HG02642 (cell line): ENCODE results near the gene TNKS1BP1.
"Not testable (repeated sequence)": the region's sequence is repeated elsewhere in the genome, so short reads cannot be mapped to it uniquely, and the experiment has no call there.

Source experiments
- ATAC-seq: cut with Tn5 transposase; IDR thresholded peaks from one replicate; pipeline ENCODE4 v1.9.1; 2021; ENCODE audit warnings: mild to moderate bottlenecking; ENCODE audit not compliant: unreplicated experiment, poor library complexity

Gene TNKS1BP1, protein sequence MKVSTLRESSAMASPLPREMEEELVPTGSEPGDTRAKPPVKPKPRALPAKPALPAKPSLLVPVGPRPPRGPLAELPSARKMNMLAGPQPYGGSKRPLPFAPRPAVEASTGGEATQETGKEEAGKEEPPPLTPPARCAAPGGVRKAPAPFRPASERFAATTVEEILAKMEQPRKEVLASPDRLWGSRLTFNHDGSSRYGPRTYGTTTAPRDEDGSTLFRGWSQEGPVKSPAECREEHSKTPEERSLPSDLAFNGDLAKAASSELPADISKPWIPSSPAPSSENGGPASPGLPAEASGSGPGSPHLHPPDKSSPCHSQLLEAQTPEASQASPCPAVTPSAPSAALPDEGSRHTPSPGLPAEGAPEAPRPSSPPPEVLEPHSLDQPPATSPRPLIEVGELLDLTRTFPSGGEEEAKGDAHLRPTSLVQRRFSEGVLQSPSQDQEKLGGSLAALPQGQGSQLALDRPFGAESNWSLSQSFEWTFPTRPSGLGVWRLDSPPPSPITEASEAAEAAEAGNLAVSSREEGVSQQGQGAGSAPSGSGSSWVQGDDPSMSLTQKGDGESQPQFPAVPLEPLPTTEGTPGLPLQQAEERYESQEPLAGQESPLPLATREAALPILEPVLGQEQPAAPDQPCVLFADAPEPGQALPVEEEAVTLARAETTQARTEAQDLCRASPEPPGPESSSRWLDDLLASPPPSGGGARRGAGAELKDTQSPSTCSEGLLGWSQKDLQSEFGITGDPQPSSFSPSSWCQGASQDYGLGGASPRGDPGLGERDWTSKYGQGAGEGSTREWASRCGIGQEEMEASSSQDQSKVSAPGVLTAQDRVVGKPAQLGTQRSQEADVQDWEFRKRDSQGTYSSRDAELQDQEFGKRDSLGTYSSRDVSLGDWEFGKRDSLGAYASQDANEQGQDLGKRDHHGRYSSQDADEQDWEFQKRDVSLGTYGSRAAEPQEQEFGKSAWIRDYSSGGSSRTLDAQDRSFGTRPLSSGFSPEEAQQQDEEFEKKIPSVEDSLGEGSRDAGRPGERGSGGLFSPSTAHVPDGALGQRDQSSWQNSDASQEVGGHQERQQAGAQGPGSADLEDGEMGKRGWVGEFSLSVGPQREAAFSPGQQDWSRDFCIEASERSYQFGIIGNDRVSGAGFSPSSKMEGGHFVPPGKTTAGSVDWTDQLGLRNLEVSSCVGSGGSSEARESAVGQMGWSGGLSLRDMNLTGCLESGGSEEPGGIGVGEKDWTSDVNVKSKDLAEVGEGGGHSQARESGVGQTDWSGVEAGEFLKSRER (N-terminal part only)

GRCh38 chr11:57324886-57325734 lies at the start of gene TNKS1BP1:
TNKS1BP1 (minus strand) TSS chr11:57324952; CDS start chr11:57321885, 3,067 bp downstream.
- peak; percentile 89 for ATAC-seq

DNA sequence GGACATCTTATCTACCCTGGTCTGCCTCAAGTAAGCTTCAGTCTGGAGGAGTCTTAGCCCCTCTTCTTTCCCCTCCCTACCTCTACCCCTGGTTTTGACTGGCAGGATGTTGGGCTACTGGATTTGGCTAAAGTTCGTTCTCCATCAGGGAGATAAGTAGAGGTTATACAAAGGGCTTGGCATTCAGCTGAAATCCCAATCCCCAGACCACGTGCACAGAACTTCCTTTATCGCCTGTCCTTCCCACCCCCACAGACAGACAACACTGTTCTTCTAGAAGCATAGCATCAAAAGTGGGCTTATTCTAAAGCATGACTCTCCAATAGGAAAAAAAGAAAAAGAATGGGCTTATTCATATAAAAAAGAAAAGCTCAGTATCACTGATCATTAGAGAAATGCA lies 48.4 kb upstream of the TNKS1BP1 start:
- no peak for ATAC-seq

DNA sequence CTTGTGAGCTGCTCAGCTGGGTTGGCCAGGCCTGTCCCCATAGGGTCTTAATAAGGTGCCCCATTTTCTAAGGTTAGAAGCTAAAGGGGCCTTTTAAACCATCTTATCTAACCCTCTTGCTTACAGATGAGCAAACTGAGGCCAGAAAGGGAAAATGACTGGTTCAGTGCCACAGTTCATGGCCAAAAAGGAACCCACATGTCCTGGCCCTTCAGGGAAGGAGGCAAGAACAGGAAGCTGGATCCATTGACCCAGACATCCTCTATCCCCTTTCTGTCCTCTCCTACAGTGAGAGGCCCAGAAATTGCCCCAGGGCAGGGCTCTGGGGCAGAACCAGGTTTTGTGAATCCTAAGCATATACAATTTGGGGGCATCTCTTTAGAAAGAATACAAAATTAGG lies 46.2 kb upstream of the TNKS1BP1 start:
- no peak for ATAC-seq

DNA sequence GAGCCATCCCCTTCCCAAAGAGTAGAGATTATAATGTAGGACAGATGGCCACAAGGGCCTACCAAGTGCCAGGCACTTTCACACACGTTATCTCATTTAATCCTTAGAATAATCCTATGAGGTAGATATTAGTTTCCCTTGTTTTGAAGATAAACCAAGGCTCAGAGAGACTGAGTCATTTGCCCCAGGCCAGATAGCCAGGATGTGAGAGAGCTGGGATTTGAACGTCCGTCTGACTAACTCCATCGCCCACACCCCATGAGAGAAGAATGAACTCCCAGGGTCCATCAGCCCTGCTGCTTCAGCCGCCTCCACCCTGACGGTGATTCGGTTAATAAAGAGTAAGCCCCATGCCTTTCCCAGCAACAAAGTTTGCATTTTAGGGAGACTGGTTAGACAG lies 45.5 kb upstream of the TNKS1BP1 start:
- no peak for ATAC-seq

- no peak for ATAC-seq
Observed at GRCh38 chr11:57368845-57369232, 44.1 kb upstream of the TNKS1BP1 start.

- ATAC-seq, result no peak
Observed at GRCh38 chr11:57368106-57368844, 43.5 kb upstream of the TNKS1BP1 start.

- ATAC-seq, result no peak
Observed at GRCh38 chr11:57364851-57365660, 40.3 kb upstream of the TNKS1BP1 start.

GRCh38 chr11:57363131-57364080 lies 38.7 kb upstream of the TNKS1BP1 start:
- ATAC-seq, result no peak

- ATAC-seq, result no peak
Observed at GRCh38 chr11:57361926-57362325, 37.2 kb upstream of the TNKS1BP1 start.

GRCh38 chr11:57361420-57361819 lies 36.7 kb upstream of the TNKS1BP1 start:
- ATAC-seq, result not testable (repeated sequence)

DNA sequence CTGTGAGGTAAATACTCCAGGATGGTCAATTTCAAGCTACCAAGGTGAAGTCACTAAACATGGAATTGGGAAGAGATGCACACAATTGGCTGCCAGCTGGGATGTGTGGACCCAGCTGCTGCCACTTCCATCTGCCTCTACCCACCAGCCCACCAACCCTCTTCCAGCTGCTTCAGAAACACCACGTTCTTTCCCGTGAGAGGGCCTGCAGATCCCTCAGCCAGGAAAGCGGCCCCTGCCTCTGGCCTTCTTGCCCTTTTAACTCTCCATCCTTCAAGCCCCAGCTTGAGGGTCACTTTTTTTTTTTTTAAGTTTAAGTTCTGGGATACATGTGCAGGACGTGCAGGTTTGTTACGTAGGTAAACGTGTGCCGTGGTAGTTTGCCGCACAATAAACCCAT lies 36.2 kb upstream of the TNKS1BP1 start:
- ATAC-seq, result no peak

- ATAC-seq, result no peak
Observed at GRCh38 chr11:57359896-57360690, 35.3 kb upstream of the TNKS1BP1 start.

GRCh38 chr11:57359396-57359795 lies 34.6 kb upstream of the TNKS1BP1 start:
- ATAC-seq, result no peak

DNA sequence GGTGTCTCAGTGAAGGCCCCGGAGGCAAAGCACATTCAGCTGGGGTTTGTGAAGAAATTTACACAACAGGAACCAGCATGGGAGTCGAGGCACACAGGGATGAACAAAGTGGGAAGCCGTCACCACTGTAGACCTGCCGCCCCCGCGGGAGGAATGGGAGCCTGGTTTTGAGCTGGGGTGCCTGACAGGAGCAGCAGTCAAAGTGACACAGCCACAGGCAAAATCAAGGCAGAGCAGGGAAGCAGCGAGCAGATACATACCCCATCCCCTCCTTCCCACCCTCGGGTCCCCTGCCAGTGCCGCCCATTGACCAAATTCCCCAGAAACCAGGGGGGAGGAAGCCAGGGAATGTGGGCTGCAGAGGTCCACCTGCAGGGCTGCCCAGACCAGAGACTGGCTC lies 34.2 kb upstream of the TNKS1BP1 start:
- ATAC-seq, result no peak

- ATAC-seq, result no peak
Observed at GRCh38 chr11:57358543-57358961, 33.8 kb upstream of the TNKS1BP1 start.

DNA sequence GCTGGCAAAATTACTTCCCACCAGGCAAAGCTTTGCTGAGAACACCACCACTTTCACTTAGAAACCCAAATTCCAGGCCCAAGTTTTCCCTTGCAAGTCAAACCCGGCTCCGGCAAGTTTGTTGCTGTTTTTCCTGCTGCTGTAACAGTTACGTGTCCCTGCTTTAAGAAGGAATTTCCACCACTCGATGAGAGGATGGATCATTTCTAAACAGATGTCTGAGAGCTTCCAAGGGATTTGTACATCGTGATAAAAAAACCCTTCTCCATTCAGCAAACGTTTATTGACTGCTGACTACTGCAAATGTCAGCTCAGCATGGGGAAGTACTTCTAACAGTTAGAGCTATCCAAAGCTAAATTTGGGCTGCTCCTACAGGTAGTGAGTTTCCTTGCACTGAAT lies 33.1 kb upstream of the TNKS1BP1 start:
- no peak for ATAC-seq
